IPS DF 4.7 (cell line): ENCODE data around the gene ATP2B1.

ENCODE experiments used
- DNase-seq: peaks from one replicate; pipeline ENCODE4 v3.0.0-alpha.2; 2013; ENCODE audit warnings: low spot score; ENCODE audit errors: extremely low read depth

Gene ATP2B1

DNA sequence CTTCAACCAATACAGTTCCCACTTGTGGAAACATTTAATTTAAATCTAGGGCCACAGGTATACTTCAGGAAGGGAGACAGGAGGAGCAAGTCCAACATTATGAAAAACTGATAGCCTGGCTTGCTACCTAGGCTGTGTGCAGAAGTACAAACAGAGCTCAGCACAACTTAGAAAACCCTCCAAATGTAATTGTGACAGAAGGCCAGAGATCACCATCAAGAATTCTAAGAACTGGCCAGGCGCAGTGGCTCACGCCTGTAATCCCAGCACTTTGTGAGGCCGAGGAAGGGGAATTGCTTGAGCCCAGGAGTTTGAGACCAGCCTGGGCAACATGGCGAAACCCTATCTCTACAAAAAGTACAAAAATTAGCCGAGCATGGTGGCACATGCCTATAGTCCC, 14.1 kb downstream of the ATP2B1 start:
- DNase-seq = no peak

- no peak for DNase-seq
These were observed 14.9 kb downstream of the ATP2B1 start for GRCh38 chr12:89693639-89694202.

- no peak for DNase-seq
These were observed 16.2 kb downstream of the ATP2B1 start for GRCh38 chr12:89692439-89692838.

- no peak for DNase-seq
These were observed 17.0 kb downstream of the ATP2B1 start for GRCh38 chr12:89691659-89692058.

DNA sequence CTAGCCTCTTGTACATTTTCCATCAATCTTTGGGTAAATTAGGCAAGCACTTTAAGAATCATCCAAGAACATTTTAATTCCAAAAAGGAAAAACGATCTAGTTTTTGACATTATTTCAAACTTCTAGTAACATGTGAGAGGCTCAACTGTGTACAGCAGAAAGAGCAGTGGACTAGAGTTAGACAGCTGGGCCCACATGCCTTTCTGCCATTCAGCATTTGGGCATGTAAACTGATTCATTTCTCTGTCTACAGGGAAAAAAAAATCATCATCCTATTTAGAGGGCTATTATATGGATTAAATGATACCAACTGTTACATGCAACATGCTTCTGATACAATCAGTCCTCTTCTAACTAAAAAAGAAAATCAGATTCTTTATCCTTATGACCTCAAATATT, 17.7 kb downstream of the ATP2B1 start:
- DNase-seq = no peak

DNA sequence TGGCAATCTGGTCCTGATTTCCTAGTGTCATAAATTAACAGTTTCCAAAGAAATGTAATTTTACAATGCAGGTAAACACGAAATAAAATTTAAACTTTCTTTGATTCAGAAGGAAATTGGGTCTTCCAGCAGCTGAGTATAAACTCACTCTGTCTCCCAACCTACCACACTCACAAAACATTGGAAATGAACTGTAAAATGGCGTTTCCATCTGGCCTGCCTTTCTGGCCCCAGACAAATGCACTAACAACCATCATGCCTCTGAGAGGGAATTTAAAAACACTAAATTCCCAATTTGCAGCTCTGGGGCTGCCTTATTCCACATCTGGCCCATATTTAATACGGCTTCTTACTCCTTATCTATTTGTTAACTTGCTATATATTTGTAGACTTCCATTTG, 19.3 kb downstream of the ATP2B1 start:
- DNase-seq = no peak

DNA sequence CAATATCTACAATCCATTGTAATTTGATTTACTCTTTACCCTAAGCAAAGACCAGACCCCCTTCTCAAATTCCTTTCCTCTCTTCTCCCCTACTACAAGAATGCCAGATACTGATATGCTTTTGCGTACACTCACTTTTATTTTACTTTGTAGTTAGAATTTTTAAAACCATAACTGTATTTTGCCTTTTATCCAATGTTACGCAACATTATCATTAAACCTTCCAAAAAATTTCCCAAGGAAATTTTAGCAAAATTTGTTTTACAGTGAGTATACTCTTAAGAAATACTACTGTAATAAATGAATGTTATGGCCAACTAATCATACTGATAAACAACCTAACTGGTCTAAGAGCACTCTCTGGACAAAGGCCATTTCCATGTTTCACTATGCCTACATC, 22.3 kb downstream of the ATP2B1 start:
- no peak for DNase-seq

DNA sequence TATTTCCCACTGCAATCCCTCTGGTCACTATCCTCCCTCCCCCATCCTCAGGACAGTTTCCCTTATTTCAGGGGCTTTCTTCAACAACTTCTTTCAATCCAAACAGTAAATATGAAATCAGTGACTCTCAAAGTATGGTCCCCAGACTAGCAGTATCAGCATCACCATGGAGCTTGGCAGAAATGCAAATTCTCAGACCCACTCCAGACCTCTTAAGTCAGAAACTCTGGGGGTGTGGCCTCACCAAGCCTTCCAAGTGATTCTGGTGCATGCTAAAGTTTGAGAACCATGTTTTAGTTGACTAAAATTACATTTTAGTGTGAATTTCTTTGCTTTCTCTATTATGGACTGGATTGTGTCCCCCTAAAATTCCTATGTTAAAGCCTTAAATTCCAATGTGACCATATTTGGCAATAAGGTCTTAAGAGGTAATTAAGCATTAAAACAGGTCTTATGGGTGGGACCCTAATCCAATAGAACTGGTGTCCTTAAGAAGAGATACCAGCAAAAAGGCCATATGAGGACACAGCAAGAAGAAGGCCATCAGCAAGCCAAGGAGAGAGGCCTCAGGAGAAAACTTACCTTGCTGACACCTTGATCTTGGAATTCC, 23.2 kb downstream of the ATP2B1 start:
- no peak for DNase-seq

- DNase-seq = no peak
These were observed 24.5 kb downstream of the ATP2B1 start for GRCh38 chr12:89684136-89684535.

DNA sequence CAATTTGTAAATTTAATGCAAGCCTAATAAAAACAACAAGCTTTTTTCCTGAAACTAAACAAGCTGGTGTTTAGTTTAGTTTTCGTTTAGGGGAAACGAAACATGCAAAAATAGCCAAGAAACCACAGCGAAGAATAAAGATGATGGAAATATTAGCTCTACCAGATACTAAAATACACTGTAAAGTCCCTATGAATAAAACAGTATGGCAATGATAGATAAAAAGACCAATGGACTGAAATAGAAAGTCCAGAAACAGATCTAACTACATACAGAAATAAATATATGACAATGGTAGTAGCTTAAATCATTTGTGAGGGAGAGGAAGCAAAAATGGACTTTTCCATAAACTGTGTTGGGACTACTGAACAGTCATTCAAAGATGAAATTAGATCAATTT, 26.4 kb downstream of the ATP2B1 start:
- no peak for DNase-seq

- no peak for DNase-seq
These were observed 28.2 kb downstream of the ATP2B1 start for GRCh38 chr12:89680409-89680808.

DNA sequence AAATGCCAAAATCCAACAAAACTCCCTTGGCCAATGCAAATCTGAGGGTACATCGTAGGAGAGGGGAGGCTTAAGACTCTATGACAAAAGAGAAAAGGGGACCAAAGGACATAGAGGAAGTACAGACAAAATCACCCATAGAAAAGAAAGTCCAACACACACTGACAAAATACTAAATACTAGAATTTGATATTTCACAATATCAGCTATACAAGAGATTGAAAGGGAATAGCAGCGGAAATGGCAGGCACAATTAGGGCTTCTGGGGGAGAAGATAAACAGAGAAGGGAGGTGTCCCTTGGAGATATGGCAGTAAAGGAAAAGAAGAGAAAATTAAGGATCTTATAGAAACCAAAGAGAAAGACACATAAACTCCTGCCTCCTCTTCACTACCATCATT, 29.0 kb downstream of the ATP2B1 start:
- DNase-seq = no peak

DNA sequence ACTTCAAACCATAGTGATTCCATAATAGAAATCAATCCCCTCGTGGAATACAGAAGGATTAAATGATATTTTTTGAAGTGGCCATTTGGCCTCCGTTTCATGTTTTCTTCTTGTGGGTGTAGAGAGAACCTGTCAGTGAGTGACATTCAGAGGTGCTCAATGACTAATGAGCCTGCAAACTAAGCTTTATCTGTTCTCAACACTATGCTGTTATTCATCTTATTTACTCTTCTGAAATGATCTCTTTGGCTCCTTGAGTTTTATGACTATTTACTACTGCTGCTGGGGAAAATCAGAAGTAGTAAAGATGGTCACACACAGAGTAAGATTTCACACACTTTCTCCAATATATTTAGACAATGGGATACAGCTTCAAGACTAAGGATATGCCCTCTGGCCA, 30.4 kb downstream of the ATP2B1 start:
- no peak for DNase-seq

- DNase-seq = no peak
These were observed 31.7 kb downstream of the ATP2B1 start for GRCh38 chr12:89676930-89677329.

GRCh38 chr12:89674326-89674942, 34.2 kb downstream of the ATP2B1 start:
- DNase-seq = no peak

DNA sequence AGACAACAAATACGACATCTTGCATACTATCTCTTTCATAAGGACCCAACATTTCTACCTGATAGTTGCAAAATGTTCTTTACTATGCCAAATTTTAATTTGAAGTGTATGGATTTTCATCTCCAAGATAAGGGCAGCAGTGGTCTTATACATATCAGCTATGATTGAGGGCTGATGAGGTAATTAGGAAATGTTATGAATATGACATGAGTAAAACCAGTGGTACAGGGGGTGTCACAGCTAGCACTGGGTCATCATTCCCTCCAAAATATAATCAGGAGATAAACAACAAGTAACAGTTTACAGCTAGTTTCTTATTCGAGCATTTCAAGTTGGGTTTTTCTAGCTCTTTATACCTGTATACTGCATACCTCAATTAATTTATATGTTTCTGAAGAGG, 35.0 kb downstream of the ATP2B1 start:
- DNase-seq = no peak

DNA sequence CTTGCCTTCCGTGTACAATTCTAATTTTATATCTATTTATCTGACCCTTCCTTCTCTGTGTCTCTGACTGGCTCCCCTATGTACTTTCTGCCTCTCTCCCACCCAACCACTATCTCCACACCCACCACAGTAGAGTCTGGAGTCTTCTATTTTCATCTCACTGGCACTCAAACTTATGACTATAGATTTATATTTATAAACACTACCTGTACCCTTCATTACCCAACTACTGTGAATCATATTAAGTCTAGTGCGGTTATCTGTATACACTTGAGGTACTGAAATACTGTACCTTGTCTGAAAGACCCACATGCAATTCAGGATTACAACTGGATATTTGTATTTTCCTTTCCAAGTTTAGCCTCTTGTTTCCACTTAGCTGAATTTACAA, 36.1 kb downstream of the ATP2B1 start:
- DNase-seq = no peak

DNA sequence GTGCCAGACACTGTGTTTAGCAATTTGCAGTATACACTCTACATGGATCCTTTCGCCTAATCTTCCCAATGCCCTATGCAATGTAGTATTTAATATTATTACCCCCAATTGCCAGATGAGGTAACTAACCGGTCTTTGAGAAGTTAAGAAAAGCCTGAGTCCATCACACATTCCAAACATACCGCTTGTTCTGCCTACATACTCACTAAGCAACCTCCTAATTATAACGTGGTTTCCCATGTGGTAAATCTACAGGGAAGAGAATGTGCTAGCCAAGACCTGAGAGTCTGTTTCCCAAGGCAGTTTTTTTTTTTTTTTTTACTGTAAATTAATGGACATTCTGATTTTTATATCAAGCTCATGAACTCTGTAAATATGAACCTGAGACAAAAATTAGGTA, 37.2 kb downstream of the ATP2B1 start:
- DNase-seq = no peak

- no peak for DNase-seq
These were observed 39.4 kb downstream of the ATP2B1 start for GRCh38 chr12:89669197-89669596.

DNA sequence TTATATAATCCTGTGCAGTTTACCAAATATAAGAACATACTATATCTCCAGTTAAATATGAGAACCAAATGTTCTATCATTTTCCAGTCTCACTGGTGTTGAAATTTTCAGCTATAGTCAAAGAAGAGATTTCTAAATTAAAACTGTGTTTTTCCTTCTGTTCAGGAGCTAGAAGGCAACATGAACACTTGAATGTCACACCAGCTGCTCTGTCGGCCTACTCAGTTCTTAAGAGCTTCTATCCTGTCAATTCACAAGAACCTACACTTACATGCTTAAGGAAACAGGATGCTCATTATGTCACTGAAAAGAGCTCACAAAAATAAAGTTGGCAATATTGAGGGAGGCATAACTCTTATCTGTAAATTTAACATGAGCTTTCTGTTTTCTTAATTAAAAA, 43.1 kb downstream of the ATP2B1 start:
- no peak for DNase-seq

DNA sequence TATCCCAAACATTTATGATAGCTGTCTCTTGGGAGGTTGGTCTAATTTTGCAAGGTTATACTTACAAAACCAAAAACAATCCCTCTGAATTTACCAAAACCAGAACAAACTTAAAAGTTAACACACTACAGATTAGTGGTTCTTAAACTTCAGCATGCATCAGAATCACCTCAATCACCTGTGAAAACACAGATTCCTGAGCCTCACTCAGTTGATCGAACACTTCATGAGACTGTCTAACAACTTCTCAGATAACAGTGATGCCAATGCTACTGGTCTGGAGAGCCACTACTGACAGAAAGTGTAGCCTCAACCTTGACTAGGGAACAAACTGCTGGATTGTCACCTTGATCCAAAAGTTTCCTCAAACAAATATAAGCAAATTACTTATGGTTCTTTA, 44.2 kb downstream of the ATP2B1 start:
- no peak for DNase-seq

DNA sequence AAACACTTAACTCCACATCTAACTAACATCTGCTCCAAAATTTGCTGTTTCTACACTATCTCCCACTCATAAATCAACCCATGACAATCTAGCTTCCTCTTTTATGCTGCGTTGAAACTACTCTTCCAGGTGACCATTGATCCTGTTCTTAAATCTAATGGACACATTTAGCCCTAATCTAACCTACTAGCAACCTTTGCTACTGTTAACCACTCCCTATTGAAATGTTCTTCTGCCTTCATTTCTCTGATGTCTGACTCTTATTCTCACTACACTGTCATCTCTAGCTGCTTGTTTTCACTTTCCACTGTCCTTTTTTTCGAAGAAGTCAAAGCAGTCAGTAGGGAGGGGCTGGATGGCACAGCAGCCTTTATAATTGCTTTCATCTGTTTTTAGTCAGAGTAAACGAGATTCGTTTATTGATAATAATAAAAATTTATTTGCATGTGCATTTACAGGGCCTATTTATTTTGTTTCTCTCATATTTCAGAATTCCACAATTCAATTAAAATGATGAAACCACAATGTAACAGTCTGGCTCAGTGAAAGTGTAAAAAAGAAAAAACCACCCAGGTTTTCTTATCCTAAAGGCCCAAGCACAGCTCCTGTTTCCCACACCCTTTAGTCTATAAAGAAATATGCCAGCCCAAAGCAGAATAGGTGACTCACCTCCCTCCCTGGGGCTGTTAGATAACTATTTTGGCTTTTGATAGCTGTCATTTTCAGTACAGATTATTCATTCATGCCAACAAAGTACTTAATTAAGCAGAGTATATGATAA, 44.9 kb downstream of the ATP2B1 start:
- no peak for DNase-seq

DNA sequence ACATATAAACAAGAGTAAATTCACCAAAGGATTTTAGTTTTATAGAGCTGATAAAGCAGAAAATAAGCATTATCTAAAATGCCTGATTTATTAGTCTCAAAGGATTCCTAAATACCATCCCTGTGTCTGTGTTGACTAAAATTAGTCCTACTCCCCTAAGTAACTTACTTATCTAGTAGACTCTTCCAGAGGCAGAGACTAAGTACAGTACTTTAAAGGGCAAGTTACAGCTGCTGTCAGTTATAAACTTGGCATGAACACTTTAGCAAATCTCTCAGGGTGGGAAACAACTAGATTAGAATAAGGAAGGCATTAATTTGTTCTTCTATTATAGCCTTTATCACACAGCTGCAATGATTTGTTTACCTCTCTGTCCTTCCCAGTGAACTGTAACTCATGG, 46.0 kb downstream of the ATP2B1 start:
- no peak for DNase-seq
